Measurements from ENCODE around the gene RAB11FIP4.

Gene RAB11FIP4

GRCh38 chr17:31385428-31386285 lies 5.8 kb upstream of the RAB11FIP4 start:
- Histone ChIP-seq H4K20me1 (ENCODE audit: insufficient read depth, low read length, poor library complexity, severe bottlenecking) (no peaks in the 10 kb centered on the region), H3K4me1 (ENCODE audit: insufficient read depth, low read length, poor library complexity, severe bottlenecking) (no peaks in the 10 kb centered on the region), H3K36me3 (ENCODE audit: insufficient read depth, low read length) (no peaks in the 10 kb centered on the region), H3K9me2 (replicated peaks; ENCODE audit: low read depth, low read length) (no peaks in the 10 kb centered on the region), H3K4me2 (ENCODE audit: low read depth, low read length, poor library complexity, severe bottlenecking) (no peak overlapping the region), H3K79me2 (ENCODE audit: insufficient read depth, low read length) (no peaks in the 10 kb centered on the region), H3K27me3 (ENCODE audit: insufficient read depth, low read length, poor library complexity, severe bottlenecking) (no peaks in the 10 kb centered on the region), H3K9me3 (ENCODE audit: insufficient read depth, low read depth, low read length) (no peaks in the 10 kb centered on the region), H2AFZ (ENCODE audit: low read length) (no peak overlapping the region), H3K4me3 (ENCODE audit: low read length, poor library complexity, severe bottlenecking) (no peak overlapping the region), H3F3A (ENCODE audit: low read depth) (no peaks in the 10 kb centered on the region), H3K9ac (ENCODE audit: low read depth, low read length, poor library complexity, severe bottlenecking) (no peak overlapping the region)
- TF ChIP-seq, protein P1, sequence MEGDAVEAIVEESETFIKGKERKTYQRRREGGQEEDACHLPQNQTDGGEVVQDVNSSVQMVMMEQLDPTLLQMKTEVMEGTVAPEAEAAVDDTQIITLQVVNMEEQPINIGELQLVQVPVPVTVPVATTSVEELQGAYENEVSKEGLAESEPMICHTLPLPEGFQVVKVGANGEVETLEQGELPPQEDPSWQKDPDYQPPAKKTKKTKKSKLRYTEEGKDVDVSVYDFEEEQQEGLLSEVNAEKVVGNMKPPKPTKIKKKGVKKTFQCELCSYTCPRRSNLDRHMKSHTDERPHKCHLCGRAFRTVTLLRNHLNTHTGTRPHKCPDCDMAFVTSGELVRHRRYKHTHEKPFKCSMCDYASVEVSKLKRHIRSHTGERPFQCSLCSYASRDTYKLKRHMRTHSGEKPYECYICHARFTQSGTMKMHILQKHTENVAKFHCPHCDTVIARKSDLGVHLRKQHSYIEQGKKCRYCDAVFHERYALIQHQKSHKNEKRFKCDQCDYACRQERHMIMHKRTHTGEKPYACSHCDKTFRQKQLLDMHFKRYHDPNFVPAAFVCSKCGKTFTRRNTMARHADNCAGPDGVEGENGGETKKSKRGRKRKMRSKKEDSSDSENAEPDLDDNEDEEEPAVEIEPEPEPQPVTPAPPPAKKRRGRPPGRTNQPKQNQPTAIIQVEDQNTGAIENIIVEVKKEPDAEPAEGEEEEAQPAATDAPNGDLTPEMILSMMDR (conservative IDR thresholded peaks at IDR 0.05; ENCODE audit: low read length): no peak
- TF ChIP-seq EZH2phosphoT487 (IDR thresholded peaks at IDR 0.05; ENCODE audit: borderline replicate concordance): no peak

- no peak overlapping the region for H2AFZ ChIP-seq (ENCODE audit: low read length)
- no peaks in the 10 kb centered on the region for H3K27me3 ChIP-seq (ENCODE audit: insufficient read depth, low read length, poor library complexity, severe bottlenecking)
Observed at GRCh38 chr17:31386542-31387075, 4.9 kb upstream of the RAB11FIP4 start.

DNA sequence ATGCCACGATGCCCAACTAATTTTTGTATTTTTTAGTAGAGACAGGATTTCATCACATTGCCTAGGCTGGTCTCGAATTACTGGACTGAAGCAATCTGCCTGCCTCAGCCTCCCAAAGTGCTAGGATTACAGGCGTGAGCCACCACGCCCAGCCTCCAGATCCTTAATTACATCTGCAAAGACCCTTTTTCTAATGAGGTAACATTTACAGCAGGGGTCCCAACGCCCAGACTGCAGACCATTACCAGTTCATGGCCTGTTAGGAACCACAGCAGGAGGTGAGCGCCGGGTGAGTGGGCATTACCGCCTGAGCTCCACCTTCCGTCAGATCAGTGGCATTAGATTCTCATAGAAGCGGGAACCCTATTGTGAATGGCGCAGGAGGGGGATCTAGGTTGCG lies 4.0 kb upstream of the RAB11FIP4 start:
- Histone ChIP-seq H3K4me1 (ENCODE audit: insufficient read depth, low read length, poor library complexity, severe bottlenecking) (no peaks in the 10 kb centered on the region), H3K36me3 (ENCODE audit: insufficient read depth, low read length) (no peaks in the 10 kb centered on the region), H3K9me3 (ENCODE audit: insufficient read depth, low read depth, low read length) (no peaks in the 10 kb centered on the region), H3K4me3 (ENCODE audit: low read length, poor library complexity, severe bottlenecking) (no peak overlapping the region), H2AFZ (ENCODE audit: low read length) (no peak overlapping the region), H3K9ac (ENCODE audit: low read depth, low read length, poor library complexity, severe bottlenecking) (no peak overlapping the region), H3K9me2 (replicated peaks; ENCODE audit: low read depth, low read length) (no peaks in the 10 kb centered on the region), H3F3A (ENCODE audit: low read depth) (no peaks in the 10 kb centered on the region), H4K20me1 (ENCODE audit: insufficient read depth, low read length, poor library complexity, severe bottlenecking) (no peaks in the 10 kb centered on the region), H3K27me3 (ENCODE audit: insufficient read depth, low read length, poor library complexity, severe bottlenecking) (no peaks in the 10 kb centered on the region), H3K4me2 (ENCODE audit: low read depth, low read length, poor library complexity, severe bottlenecking) (no peak overlapping the region), H3K79me2 (ENCODE audit: insufficient read depth, low read length) (no peaks in the 10 kb centered on the region)
- no peak for TF ChIP-seq EZH2phosphoT487 (IDR thresholded peaks at IDR 0.05; ENCODE audit: borderline replicate concordance)
- TF ChIP-seq, protein P1 (conservative IDR thresholded peaks at IDR 0.05; ENCODE audit: low read length): no peak

More at GRCh38 chr17:31386542-31387075, 4.9 kb upstream of the RAB11FIP4 start:
- H3K9ac ChIP-seq (ENCODE audit: low read depth, low read length, poor library complexity, severe bottlenecking): no peak overlapping the region
- H3K9me3 ChIP-seq (ENCODE audit: insufficient read depth, low read depth, low read length): no peaks in the 10 kb centered on the region
- TF ChIP-seq, protein P1 (conservative IDR thresholded peaks at IDR 0.05; ENCODE audit: low read length): no peak
- no peak for TF ChIP-seq EZH2phosphoT487 (IDR thresholded peaks at IDR 0.05; ENCODE audit: borderline replicate concordance)
- H3K79me2 ChIP-seq (ENCODE audit: insufficient read depth, low read length): no peaks in the 10 kb centered on the region
- no peaks in the 10 kb centered on the region for H3K9me2 ChIP-seq (replicated peaks; ENCODE audit: low read depth, low read length)
- no peaks in the 10 kb centered on the region for H3F3A ChIP-seq (ENCODE audit: low read depth)
- no peak overlapping the region for H3K4me3 ChIP-seq (ENCODE audit: low read length, poor library complexity, severe bottlenecking)
- H4K20me1 ChIP-seq (ENCODE audit: insufficient read depth, low read length, poor library complexity, severe bottlenecking): no peaks in the 10 kb centered on the region
- no peak overlapping the region for H3K4me2 ChIP-seq (ENCODE audit: low read depth, low read length, poor library complexity, severe bottlenecking)
- H3K4me1 ChIP-seq (ENCODE audit: insufficient read depth, low read length, poor library complexity, severe bottlenecking): no peaks in the 10 kb centered on the region
- no peaks in the 10 kb centered on the region for H3K36me3 ChIP-seq (ENCODE audit: insufficient read depth, low read length)
